K562 (cell line): Measurements from ENCODE around the gene MEOX1. TPM values are rescaled to one million over a fixed set of nuclear protein-coding genes. Genes with fewer than 3 reads are reported as not detected.

Experiments
- ATAC-seq: fragments of 200-7000 bp; cut with Tn5 transposase; 3 replicates; pipeline ENCODE4 v1.9.1; 2020; ENCODE audit warnings: moderate library complexity
- BruUV-seq: library from RNA; stranded (reverse); fragments of 400-500 nt; replicated peaks from 2 replicates; lab custom pipeline; 2021; lab: Mats Ljungman, UMichigan
- CTCF ChIA-PET: fragments of 300-600 bp; formaldehyde crosslinking; extraction: SDS; loops from one replicate; lab custom pipeline; 2021; ENCODE audit warnings: low intra/inter-chr PET ratio; lab: Yijun Ruan, JAX
- POLR2A ChIA-PET: fragments of 300-600, 350-650 bp; sonication (Branson Sonifier 250); formaldehyde crosslinking; extraction: SDS; loops from one replicate; lab custom pipeline; 2021; ENCODE audit warnings: antibody characterized with exemption, inconsistent platforms; lab: Yijun Ruan, JAX
- DNase-seq, 4 experiments: peaks; one replicate each; pipeline versions ENCODE4 v3.0.0 to v3.0.0-alpha.2; 2011 to 2018; ENCODE audit warnings: low spot score in 3 of 4, mixed read lengths in 3 of 4; ENCODE audit errors: extremely low read depth in 1 of 4
- FAIRE-seq: peaks from 2 replicates; lab custom pipeline; 2011; peaks lifted over from hg19 to GRCh38; lab: Jason Lieb, UNC
- H2AFZ ChIP-seq: 2 replicates; pipeline ENCODE4 v1.6.0; 2011; ENCODE audit warnings: low read depth, low read length, control low read depth, inconsistent platforms
- H3K27ac ChIP-seq: fragments of 200-600 bp; 3 replicates; pipeline ENCODE4 v1.8.0; 2011; ENCODE audit warnings: low read depth, mild to moderate bottlenecking, control low read depth, inconsistent platforms, low read length, moderate library complexity, mixed read lengths; ENCODE audit errors: extremely low read depth
- H3K27me3 ChIP-seq, 2 experiments: fragments of 300-600 bp in 1 of 2; 2 replicates in 1 of 2; 3 replicates in 1 of 2; pipeline versions ENCODE4 v1.6.0 to v1.8.0; 2011; ENCODE audit warnings: inconsistent platforms in 2 of 2, low read length in 2 of 2, mild to moderate bottlenecking in 1 of 2, mixed read lengths in 1 of 2, moderate library complexity in 1 of 2; ENCODE audit not compliant: control insufficient read depth in 2 of 2, insufficient read depth in 2 of 2
- H3K36me3 ChIP-seq: fragments of 300-600 bp; 3 replicates; pipeline ENCODE4 v1.8.0; 2011; ENCODE audit warnings: mild to moderate bottlenecking, low read length, inconsistent platforms; ENCODE audit not compliant: control insufficient read depth, insufficient read depth
- H3K4me1 ChIP-seq, 2 experiments: fragments of 200-600 bp in 1 of 2; replicated peaks in 1 of 2; 2 replicates in 1 of 2; 3 replicates in 1 of 2; pipeline versions ENCODE4 v1.5.1 to v1.8.0; 2011; ENCODE audit warnings: inconsistent platforms in 2 of 2, low read length in 2 of 2, mild to moderate bottlenecking in 1 of 2, mixed read lengths in 1 of 2, moderate library complexity in 1 of 2; ENCODE audit not compliant: control insufficient read depth in 2 of 2, insufficient read depth in 2 of 2
- H3K4me2 ChIP-seq: 2 replicates; pipeline ENCODE4 v1.6.1; 2011; ENCODE audit warnings: low read length, control low read depth, inconsistent platforms, mixed read lengths; ENCODE audit not compliant: insufficient read depth
- H3K4me3 ChIP-seq: fragments of 200-600 bp; sonication (generic), shearing (Covaris generic); 2 replicates; pipeline ENCODE4 v1.5.1; 2016; ENCODE audit warnings: control low read depth, inconsistent platforms
- H3K79me2 ChIP-seq: fragments of 200-600 bp; 3 replicates; pipeline ENCODE4 v1.8.0; 2011; ENCODE audit warnings: low read length, inconsistent platforms; ENCODE audit not compliant: control insufficient read depth, insufficient read depth
- H3K9ac ChIP-seq, 2 experiments: 2 replicates each; pipeline versions ENCODE4 v1.6.0 to v1.6.1; 2011; ENCODE audit warnings: low read depth in 2 of 2, low read length in 2 of 2, control low read depth in 1 of 2, inconsistent platforms in 1 of 2, mild to moderate bottlenecking in 1 of 2, mixed read lengths in 1 of 2; ENCODE audit not compliant: insufficient read depth in 1 of 2
- H3K9me1 ChIP-seq: one replicate; pipeline ENCODE4 v1.6.0; 2011; ENCODE audit warnings: inconsistent platforms, mild to moderate bottlenecking, low read length, moderate library complexity; ENCODE audit not compliant: control insufficient read depth, insufficient read depth
- H3K9me3 ChIP-seq: replicated peaks from 2 replicates; pipeline ENCODE4 v1.5.1; 2011; ENCODE audit warnings: low read depth, low read length, inconsistent platforms; ENCODE audit not compliant: control insufficient read depth, insufficient read depth
- H4K20me1 ChIP-seq: replicated peaks from 2 replicates; pipeline ENCODE4 v1.6.1; 2011; ENCODE audit warnings: low read length, inconsistent platforms, mixed read lengths; ENCODE audit not compliant: control insufficient read depth, insufficient read depth
- ARID3A ChIP-seq: IDR thresholded peaks from 2 replicates; pipeline ENCODE4 v1.6.1; 2012; ENCODE audit warnings: low read depth, low read length, improper control_type of control experiment, borderline replicate concordance
- ETV5 ChIP-seq: sonication (generic); formaldehyde crosslinking; IDR thresholded peaks from 2 replicates; pipeline ENCODE4 v1.4.0; 2020; ENCODE audit warnings: low read depth, mild to moderate bottlenecking, missing genetic modification reagents
- IRF2 ChIP-seq: sonication (generic); formaldehyde crosslinking; IDR thresholded peaks from 2 replicates; pipeline ENCODE4 v1.8.1; 2022; ENCODE audit warnings: mild to moderate bottlenecking, missing genetic modification reagents
- KDM4B ChIP-seq, 2 experiments: fragments of 450-650 bp in 1 of 2; sonication (generic) in 1 of 2; IDR thresholded peaks; 2 replicates each; pipeline ENCODE4 v1.6.1; 2016 to 2017; ENCODE audit warnings: borderline replicate concordance in 2 of 2, antibody characterized with exemption in 1 of 2, low read depth in 1 of 2, mild to moderate bottlenecking in 1 of 2
- MCM7 ChIP-seq, 2 experiments: fragments of 450-650 bp; IDR thresholded peaks; 2 replicates each; pipeline ENCODE4 v1.6.1; 2016 to 2018
- MITF ChIP-seq: IDR thresholded peaks from 2 replicates; pipeline ENCODE4 v1.6.1; 2014; ENCODE audit warnings: antibody characterized with exemption
- MTA3 ChIP-seq: fragments of 450-650 bp; formaldehyde crosslinking; IDR thresholded peaks from 2 replicates; pipeline ENCODE4 v1.6.1; 2017; ENCODE audit warnings: mild to moderate bottlenecking, borderline replicate concordance
- MXD1 ChIP-seq: fragments of 250-450 bp; sonication (Bioruptor Pico); IDR thresholded peaks from 2 replicates; pipeline ENCODE4 v1.8.0; 2021; ENCODE audit warnings: borderline replicate concordance, mild to moderate bottlenecking, moderate library complexity; ENCODE audit not compliant: poor library complexity, severe bottlenecking
- NFE2 ChIP-seq: IDR thresholded peaks from 2 replicates; pipeline ENCODE4 v1.6.1; 2014; ENCODE audit warnings: antibody characterized with exemption, low read depth
- RAD51 ChIP-seq: fragments of 450-650 bp; IDR thresholded peaks from 2 replicates; pipeline ENCODE4 v1.7.1; 2016; ENCODE audit warnings: low read depth, mild to moderate bottlenecking, borderline replicate concordance
- RHOXF2B ChIP-seq: fragments of 250-450 bp; sonication (Bioruptor Pico); conservative IDR thresholded peaks from 2 replicates; pipeline ENCODE4 v1.5.1; 2021
- SIN3B ChIP-seq: fragments of 450-650 bp; IDR thresholded peaks from 2 replicates; pipeline ENCODE4 v1.6.1; 2017; ENCODE audit warnings: low read depth, mild to moderate bottlenecking, moderate library complexity
- SMAD3 ChIP-seq: fragments of 450-650 bp; formaldehyde crosslinking; conservative IDR thresholded peaks from 2 replicates; pipeline ENCODE4 v1.4.0; 2020; ENCODE audit warnings: mild to moderate bottlenecking
- SMARCE1 ChIP-seq: fragments of 450-650 bp; IDR thresholded peaks from 2 replicates; pipeline ENCODE4 v1.7.1; 2016; ENCODE audit warnings: mild to moderate bottlenecking
- ZNF121 ChIP-seq: sonication (generic); formaldehyde crosslinking; conservative IDR thresholded peaks from 2 replicates; pipeline ENCODE4 v1.8.0; 2022; ENCODE audit warnings: missing genetic modification reagents
- ZNF217 ChIP-seq: sonication (generic); formaldehyde crosslinking; IDR thresholded peaks from 2 replicates; pipeline ENCODE4 v1.8.0; 2022; ENCODE audit warnings: mild to moderate bottlenecking, missing genetic modification reagents
- ZNF398 ChIP-seq: fragments of 250-450 bp; sonication (Bioruptor Pico); IDR thresholded peaks from 2 replicates; pipeline ENCODE4 v1.8.0; 2021; ENCODE audit warnings: moderate library complexity, mild to moderate bottlenecking, inconsistent platforms
- WGBS: fragments of 100-300 bp; shearing (Covaris generic); methylation state at CpG from one replicate; pipeline ENCODE4 v1.1.6; 2016; ENCODE audit warnings: low coverage, mixed read lengths; ENCODE audit not compliant: insufficient coverage; ENCODE audit errors: missing lambda C conversion rate; 5-methylcytosine and 5-hydroxymethylcytosine counted together
- in situ Hi-C: fragments of 300-500 bp; cut with MboI; formaldehyde crosslinking; loops from 4 replicates; pipeline ENCODE4 v1.15.0; 2018; ENCODE audit warnings: inconsistent platforms, mixed read lengths
- intact Hi-C: fragments of 100-400 bp; cut with micrococcal nuclease; formaldehyde crosslinking; loops from 2 replicates; pipeline ENCODE4 v1.14.2; 2022
- polyA plus RNA-seq, 8 experiments: library from polyadenylated mRNA; depleted of rRNA in 4 of 8; stranded (reverse) in 5 of 8; unstranded in 3 of 8; fragments of >200 nt; fragmentation: Nextera tagmentation in 2 of 8; fragmentation: Illumina TruSeq in 1 of 8; extraction: Ambion mirVana in 2 of 8; extraction: Trizol in 1 of 8; gene quantifications; 2 replicates each; pipeline versions ENCODE4 v1.2.1 to v1.2.3, GENCODE V29; 2011 to 2014; ENCODE audit warnings: inconsistent platforms in 1 of 8, missing spikeins in 1 of 8
- total RNA-seq, 7 experiments: library from RNA; depleted of rRNA in 6 of 7; stranded (reverse); fragments of >200 nt in 6 of 7; fragmentation: Illumina TruSeq in 2 of 7; extraction: Trizol in 2 of 7; gene quantifications; 2 replicates each; pipeline versions ENCODE4 v1.2.1 to v1.2.3, GENCODE V29; 2011 to 2021; ENCODE audit warnings: low replicate concordance in 1 of 7

MEOX1 gene
- total and polyA plus RNA-seq, 9 of the 15 experiments (the other 6 are each of a cell fraction or from before 2014, with no cell fraction given) = not detected

GRCh38 chr17:43699438-43699756 lies 37.7 kb upstream of the MEOX1 start:
- Histone ChIP-seq H2AFZ (no peak overlapping the region), H3K9me1 (no peaks in the 10 kb centered on the region), H3K27ac (no peak overlapping the region), H3K9ac (no peak overlapping the region), H4K20me1 (no peaks in the 10 kb centered on the region; the same call in 1 of the 2 replicates), H3K4me3 (no peak overlapping the region), H3K9me3 (no peaks in the 10 kb centered on the region)
- DNase-seq (no peak), FAIRE-seq (no peak)
- ChIA-PET CTCF (interaction anchor here (11.2 kb wide), 1 partner anchor 62 kb away, joined by 310 read pairs; the partner anchor contains the start of gene SOST), POLR2A (no interaction called here)
- WGBS = 7% methylated on average over 3 of the region's 3 CpGs
- intact Hi-C loops = loop anchor here (10.0 kb wide), 1 partner anchor 145 kb away; the partner anchor contains the start of gene CD300LG
- TF ChIP-seq MITF (no peak), ZNF398 (CRISPR knock-in tag) (no peak), KDM4B (IDR thresholded peaks at IDR 0.05; ENCODE audit: borderline replicate concordance in 2 of 2, low read depth in 1 of 2) (no peak), RAD51 (no peak), ARID3A (no peak), SMARCE1 (no peak), MTA3 (no peak), NFE2 (no peak), ZNF121 (CRISPR knock-in tag) (no peak), ZNF217 (CRISPR knock-in tag) (no peak), IRF2 (CRISPR knock-in tag) (no peak), SMAD3 (CRISPR knock-in tag) (no peak), ETV5 (CRISPR knock-in tag) (no peak), SIN3B (no peak), MXD1 (CRISPR knock-in tag) (no peak), RHOXF2B (no peak), MCM7 (IDR thresholded peaks at IDR 0.05) (no peak)
- TF ChIP-seq, all 486 proteins: peak for 0
- no peak overlapping the region for H3K4me2 ChIP-seq
- H3K27me3 ChIP-seq = peaks cover 0 to 45% of the 10 kb centered on the region in 2 experiments; a peak in 2 of 5 replicates
- H3K79me2 ChIP-seq = no peaks in the 10 kb centered on the region
- H3K4me1 ChIP-seq = peaks cover 0 to 4% of the 10 kb centered on the region in 2 experiments; a peak in 1 of 5 replicates
- in situ Hi-C loops = no loop called here
- no TSS peak for BruUV-seq
- ATAC-seq = no peak
- no peaks in the 10 kb centered on the region for H3K36me3 ChIP-seq
